GM21390 (cell line): Measurements from ENCODE around the gene ABCC3.
"Not testable (repeated sequence)": the region's sequence is repeated elsewhere in the genome, so short reads cannot be mapped to it uniquely, and the experiment has no call there.

Experiments used
- ATAC-seq: cut with Tn5 transposase; IDR thresholded peaks from one replicate; pipeline ENCODE4 v1.9.1; 2021; ENCODE audit not compliant: unreplicated experiment

ABCC3 gene

GRCh38 chr17:50665838-50666237 lies 31.2 kb downstream of the ABCC3 start:
- no peak for ATAC-seq

- no peak for ATAC-seq
Measured at GRCh38 chr17:50666316-50666715, 31.6 kb downstream of the ABCC3 start.

- ATAC-seq: no peak
Measured at GRCh38 chr17:50667259-50668024, 32.8 kb downstream of the ABCC3 start.

DNA sequence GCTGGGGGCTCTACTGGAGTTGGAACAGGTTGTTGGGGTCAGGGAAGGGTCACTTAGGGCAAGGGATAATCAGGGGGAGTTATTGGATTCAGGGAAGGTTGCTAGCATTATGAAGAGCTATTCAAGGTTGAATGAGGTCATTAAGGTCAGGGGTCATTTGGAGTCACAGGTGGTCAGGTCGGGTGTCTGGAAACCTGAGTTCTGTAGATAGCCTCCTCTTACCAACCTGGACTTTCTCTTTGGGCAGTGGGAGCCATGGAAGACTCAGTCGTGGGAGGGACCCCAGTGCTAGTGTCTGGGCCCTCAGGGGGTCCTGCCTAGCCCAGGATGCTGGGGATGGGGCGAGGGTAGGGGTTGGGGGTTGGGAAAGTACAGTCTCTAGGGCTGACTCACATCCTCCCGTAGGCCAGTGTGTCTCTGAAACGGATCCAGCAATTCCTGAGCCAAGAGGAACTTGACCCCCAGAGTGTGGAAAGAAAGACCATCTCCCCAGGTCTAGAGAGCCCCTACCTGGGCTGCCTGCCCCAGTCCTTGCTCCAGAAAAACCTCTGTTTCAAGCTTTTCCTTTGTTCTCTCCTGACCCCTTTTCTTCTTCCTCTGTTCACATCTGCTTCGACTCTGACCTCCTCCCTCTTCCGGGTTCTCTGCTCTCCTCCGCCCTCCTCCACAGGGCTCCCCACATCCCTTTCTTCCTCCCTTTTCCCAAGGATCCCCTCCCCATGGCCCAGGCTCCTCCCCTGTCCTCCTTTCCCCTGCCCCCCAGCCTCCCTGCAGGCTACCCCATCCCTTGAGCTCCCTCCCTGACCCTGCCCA lies 33.5 kb downstream of the ABCC3 start:
- ATAC-seq: no peak

DNA sequence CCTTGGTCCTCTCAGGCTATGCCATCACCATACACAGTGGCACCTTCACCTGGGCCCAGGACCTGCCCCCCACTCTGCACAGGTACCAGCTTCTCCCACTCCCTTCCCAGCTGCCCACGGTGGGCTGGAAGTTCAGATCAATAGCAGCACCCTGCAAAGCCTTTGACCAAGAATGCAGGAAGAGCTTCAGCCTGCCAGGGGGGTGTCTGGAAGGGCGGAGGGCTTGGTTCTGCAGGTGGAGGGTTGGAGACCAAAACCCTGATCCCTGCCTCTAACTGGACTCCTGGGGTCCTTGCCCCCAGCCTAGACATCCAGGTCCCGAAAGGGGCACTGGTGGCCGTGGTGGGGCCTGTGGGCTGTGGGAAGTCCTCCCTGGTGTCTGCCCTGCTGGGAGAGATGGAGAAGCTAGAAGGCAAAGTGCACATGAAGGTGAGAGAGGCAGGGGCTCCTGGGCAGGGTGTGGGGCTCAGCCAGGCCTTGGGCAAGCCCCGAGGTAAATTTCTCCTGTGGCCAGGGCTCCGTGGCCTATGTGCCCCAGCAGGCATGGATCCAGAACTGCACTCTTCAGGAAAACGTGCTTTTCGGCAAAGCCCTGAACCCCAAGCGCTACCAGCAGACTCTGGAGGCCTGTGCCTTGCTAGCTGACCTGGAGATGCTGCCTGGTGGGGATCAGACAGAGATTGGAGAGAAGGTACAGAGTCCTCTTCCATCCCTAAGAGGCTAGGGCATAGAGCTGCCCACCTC lies 34.3 kb downstream of the ABCC3 start:
- no peak for ATAC-seq

DNA sequence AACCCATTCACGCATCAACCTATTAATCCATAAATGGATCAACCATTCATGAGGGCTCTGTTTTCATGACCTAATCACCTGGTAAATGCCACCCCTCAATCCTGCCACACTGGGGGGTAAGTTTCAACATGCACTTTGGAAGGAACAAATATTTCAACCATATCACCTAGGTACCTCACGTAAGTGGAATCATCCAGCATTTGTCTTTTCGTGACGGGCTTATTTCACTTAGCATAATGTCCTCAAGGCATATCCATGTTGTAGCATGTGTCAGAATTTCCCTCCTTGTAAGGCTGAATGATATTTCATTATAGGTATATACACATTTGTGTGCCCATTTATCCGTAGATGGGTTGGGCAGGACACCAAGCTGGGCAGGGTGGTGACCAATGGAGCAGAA lies 37.4 kb downstream of the ABCC3 start:
- ATAC-seq: no peak

- ATAC-seq: no peak
Measured at GRCh38 chr17:50672831-50673551, 38.3 kb downstream of the ABCC3 start.

DNA sequence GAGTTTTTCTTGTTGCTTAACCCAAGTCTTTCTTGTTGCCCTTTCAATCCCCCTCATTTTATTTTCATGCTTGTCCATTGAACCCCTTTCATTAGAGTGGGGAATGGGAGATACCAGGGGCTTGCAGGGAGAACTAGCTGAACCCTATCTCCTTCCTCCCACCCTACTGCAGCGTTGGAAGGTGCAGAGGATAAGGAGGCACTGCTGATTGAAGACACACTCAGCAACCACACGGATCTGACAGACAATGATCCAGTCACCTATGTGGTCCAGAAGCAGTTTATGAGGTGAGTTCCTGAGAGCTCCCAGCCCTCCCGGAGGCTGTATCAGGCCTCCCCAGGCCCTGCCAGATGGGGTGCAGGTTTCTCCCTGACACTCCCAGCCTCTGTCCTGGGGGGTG lies 40.5 kb downstream of the ABCC3 start:
- ATAC-seq: no peak

GRCh38 chr17:50675627-50676026 lies 40.9 kb downstream of the ABCC3 start:
- ATAC-seq: no peak

GRCh38 chr17:50676065-50676975 lies 41.6 kb downstream of the ABCC3 start:
- ATAC-seq: no peak

- no peak for ATAC-seq
Measured at GRCh38 chr17:50677851-50678375, 43.2 kb downstream of the ABCC3 start.

GRCh38 chr17:50679008-50679544 lies 44.4 kb downstream of the ABCC3 start:
- no peak for ATAC-seq

DNA sequence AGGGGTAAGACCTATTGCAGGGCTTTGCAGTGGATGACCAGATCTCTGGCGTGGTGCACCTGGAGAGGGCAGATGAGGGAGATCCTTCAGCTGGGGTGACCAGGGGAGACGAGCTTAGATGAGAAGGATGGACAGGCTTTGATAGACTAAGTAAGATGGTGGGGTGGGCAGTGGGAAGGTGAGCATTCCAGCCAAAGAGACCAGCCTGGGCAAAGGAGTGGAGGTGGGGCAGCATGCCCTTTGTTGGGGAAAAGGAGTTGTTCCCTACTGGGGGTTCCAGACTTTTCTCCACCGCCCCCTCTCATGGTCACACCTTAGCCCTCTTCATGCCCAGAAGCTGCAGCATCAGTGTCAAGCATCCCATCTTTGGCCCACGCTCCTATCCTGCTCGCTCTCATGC lies 45.4 kb downstream of the ABCC3 start:
- no peak for ATAC-seq

DNA sequence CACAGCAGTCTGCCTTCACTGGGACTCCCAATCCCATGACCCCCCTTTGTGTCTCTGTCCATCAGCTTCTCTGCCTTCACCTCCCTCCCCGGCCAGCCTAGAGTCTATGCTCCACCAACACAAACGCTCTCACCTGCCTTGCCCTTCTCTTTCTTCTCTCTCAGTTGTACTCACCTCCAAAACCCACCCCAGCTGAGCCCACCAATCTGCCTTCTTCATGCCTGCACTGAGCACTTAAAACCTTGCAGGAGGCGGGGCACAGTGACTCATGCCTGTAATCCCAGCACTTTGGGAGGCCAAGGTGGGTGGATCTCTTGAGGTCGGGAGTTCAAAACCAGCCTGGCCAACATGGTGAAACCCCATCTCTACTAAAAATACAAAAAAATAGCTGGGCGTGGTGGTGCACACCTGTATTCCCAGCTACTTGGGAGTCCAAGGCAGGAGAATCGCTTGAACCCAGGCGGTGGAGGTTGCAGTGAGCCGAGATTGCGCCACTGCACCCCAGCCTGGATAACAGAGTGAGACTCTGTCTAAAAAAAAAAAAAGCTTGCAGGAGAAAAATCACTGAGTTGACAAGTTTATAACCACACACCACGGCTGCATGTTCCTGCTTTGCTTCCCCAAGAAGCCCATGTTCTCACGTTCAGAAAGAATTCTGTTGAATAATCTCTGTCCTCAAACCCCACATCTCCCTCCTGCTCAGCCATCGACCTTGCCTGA lies 46.0 kb downstream of the ABCC3 start:
- ATAC-seq: not testable (repeated sequence)

DNA sequence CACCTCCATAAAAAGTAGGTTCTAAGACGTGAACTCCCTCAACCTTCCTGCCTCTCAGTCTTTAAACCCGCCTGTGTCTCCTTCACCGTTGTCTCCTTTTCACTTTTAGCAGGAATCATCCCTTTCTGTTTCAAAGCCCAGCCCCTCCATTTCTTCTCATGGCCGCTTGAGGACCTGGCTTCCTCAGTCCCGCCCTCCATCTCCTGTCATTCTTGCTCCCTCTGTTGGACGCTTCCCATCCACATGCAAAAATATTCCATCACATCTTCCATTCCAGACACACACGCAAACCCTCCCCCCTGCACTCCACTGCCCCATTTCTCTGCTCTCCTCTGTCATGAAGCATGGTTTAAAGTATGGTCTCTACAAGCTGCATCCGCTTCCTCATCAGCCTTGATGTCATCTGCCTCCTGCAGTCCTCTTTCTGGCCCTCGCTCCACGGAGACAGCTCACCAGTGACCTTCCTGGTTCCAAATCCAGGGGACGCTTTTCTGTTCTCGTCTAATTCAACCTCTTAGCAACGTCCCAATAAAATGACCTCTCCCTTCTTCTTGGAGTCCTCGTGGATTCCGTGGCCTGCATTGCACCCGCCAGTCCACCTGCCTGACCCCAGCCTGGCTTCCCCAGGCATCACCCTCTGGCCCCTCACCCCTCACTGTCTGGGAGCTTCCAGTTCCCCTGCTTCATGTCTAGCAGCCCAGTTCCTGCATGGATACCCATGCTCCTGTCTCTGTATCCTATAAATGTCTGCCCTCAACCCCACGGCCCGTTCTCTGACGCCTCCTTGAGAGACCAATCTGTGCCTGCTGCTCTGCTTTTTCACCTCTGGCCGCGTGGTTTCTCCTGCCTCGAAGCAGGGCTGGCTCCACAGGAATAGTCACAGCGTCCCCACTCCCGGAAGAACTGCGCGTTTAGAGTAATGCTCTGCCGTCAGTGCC lies 46.9 kb downstream of the ABCC3 start:
- no peak for ATAC-seq

GRCh38 chr17:50682441-50682840 lies 47.8 kb downstream of the ABCC3 start:
- ATAC-seq: no peak

- no peak for ATAC-seq
Measured at GRCh38 chr17:50682938-50683337, 48.3 kb downstream of the ABCC3 start.
